Ovary (tissue), 9 donors: Measurements from ENCODE around the gene PERM1. TPM values are rescaled to one million over a fixed set of nuclear protein-coding genes. Genes with fewer than 3 reads are reported as not detected.

ENCODE experiments used
- DNase-seq, 5 donors: peaks; one replicate each; pipeline ENCODE4 v3.0.0-alpha.2; 2019 to 2020
- H3K27ac ChIP-seq, 2 donors: fragments of 200-600 bp; one replicate each; pipeline versions ENCODE4 v1.5.1 to v1.8.0; 2019 to 2022
- H3K27me3 ChIP-seq: fragments of 200-600 bp; one replicate; pipeline ENCODE4 v1.8.0; 2022
- H3K36me3 ChIP-seq: fragments of 200-600 bp; sonication (generic); one replicate; pipeline ENCODE4 v1.5.1; 2019
- H3K4me1 ChIP-seq: one replicate; pipeline ENCODE4 v1.8.1; 2013; ENCODE audit warnings: mild to moderate bottlenecking, moderate library complexity; ENCODE audit not compliant: insufficient read depth
- H3K4me3 ChIP-seq: fragments of 200-600 bp; sonication (generic); one replicate; pipeline ENCODE4 v1.5.1; 2017
- H3K9me3 ChIP-seq, 2 donors: fragments of 200-600 bp in 1 of 2; sonication (generic) in 1 of 2; one replicate each; pipeline versions ENCODE4 v1.5.1 to v1.8.1; 2013 to 2019; ENCODE audit warnings: mild to moderate bottlenecking in 1 of 2, moderate library complexity in 1 of 2
- CTCF ChIP-seq, 3 donors: fragments of 450-650 bp in 2 of 3; fragments of 200-600 bp in 1 of 3; IDR thresholded peaks; one replicate each; pipeline versions ENCODE4 v1.5.1 to v1.8.0; 2016 to 2022; ENCODE audit warnings: antibody characterized with exemption in 3 of 3, mild to moderate bottlenecking in 1 of 3
- EP300 ChIP-seq: sonication (generic); formaldehyde crosslinking; IDR thresholded peaks from one replicate; pipeline ENCODE4 v1.6.1; 2017; ENCODE audit warnings: antibody characterized with exemption
- POLR2A ChIP-seq: fragments of 450-650 bp; IDR thresholded peaks from one replicate; pipeline ENCODE4 v1.6.1; 2017; ENCODE audit warnings: antibody characterized with exemption, mild to moderate bottlenecking, moderate library complexity
- WGBS, 3 donors: extraction: QIAGEN DNeasy Blood & Tissue Kit in 1 of 3; methylation state at CpG; one replicate each; pipeline versions ENCODE4 v1.1.5 to v1.1.7; 2013 to 2017; 5-methylcytosine and 5-hydroxymethylcytosine counted together
- intact Hi-C, 4 donors: fragments of 100-400 bp; cut with DNase I; formaldehyde crosslinking; loops; one replicate each; pipeline versions ENCODE4 v1.11.0 to v1.15.1; 2022 to 2023
- polyA plus RNA-seq, 2 donors: library from polyadenylated mRNA; stranded (reverse); fragments of 200-250 nt in 1 of 2; fragments of 350-450 nt in 1 of 2; fragmentation: Illumina TruSeq in 1 of 2; extraction: RNeasy Lipid Tissue Mini Kit (QIAGEN cat#74804) in 1 of 2; gene quantifications; one replicate each; pipeline ENCODE4 v1.2.3, GENCODE V29; 2013 to 2014
- total RNA-seq, 7 donors: library from RNA; depleted of rRNA in 2 of 7; stranded (reverse); fragments of >200 nt in 2 of 7; fragmentation: NEBNext Ultra II Directional in 3 of 7; extraction: Animal tissue kit (Norgen Biotek cat#: 25700) in 3 of 7; gene quantifications; one replicate each; pipeline versions ENCODE4 v1.1.0 to v1.2.4, GENCODE V29; 2016 to 2023
- donor health status: DM: no; HTN: no; CAD: no; lungs with moderate emphysema.
- donor health status: DM: no; HTN: no; CAD: no.
- donor health status: Bipolar disorder and iron deficiency.
- donor health status: DM: yes; HTN: yes; CAD: no.
- donor health status: DM: no; HTN: no; CAD: no.
- donor health status: DM: yes; HTN: yes; CAD: no.

Gene PERM1
- total and polyA plus RNA-seq, 9 donors = 0.07 to 0.34 (median 0.28) TPM; not detected in 4

GRCh38 chr1:962381-963300, 19.3 kb downstream of the PERM1 start:
- no peaks in the 10 kb centered on the region for H3K27me3 ChIP-seq
- no peak for DNase-seq
- 91 to 94% (median 91%) methylated on average over 52 to 57 of the region's 57 CpGs for WGBS, 3 donors
- peaks cover 11% of the 10 kb centered on the region for H3K4me1 ChIP-seq
- H3K36me3 ChIP-seq = no peaks in the 10 kb centered on the region
- no peak overlapping the region for H3K27ac ChIP-seq
- no peak overlapping the region for H3K4me3 ChIP-seq
- intact Hi-C loops = no loop called here
- no peak for TF ChIP-seq CTCF (IDR thresholded peaks at IDR 0.05)
- no peak for TF ChIP-seq POLR2A
- no peak for TF ChIP-seq EP300
- no peaks in the 10 kb centered on the region for H3K9me3 ChIP-seq

- H3K27ac ChIP-seq = no peak overlapping the region
- TF ChIP-seq POLR2A = no peak
- no peak for TF ChIP-seq CTCF (IDR thresholded peaks at IDR 0.05)
- no peak for TF ChIP-seq EP300
- 26 to 52% (median 32%) methylated on average over 35 to 56 of the region's 56 CpGs for WGBS, 3 donors
Observed at GRCh38 chr1:961132-961669, 20.7 kb downstream of the PERM1 start.

GRCh38 chr1:960363-961131, 21.3 kb downstream of the PERM1 start, which contains the start of gene KLHL17:
Gene KLHL17 (plus strand): TSS chr1:960584. CDS start chr1:960694, 110 bp downstream.
- Histone ChIP-seq H3K9me3 (no peaks in the 10 kb centered on the region), H3K36me3 (no peaks in the 10 kb centered on the region), H3K4me1 (peaks cover 15% of the 10 kb centered on the region), H3K27me3 (no peaks in the 10 kb centered on the region), H3K27ac (no peak within 1 kb of the TSS), H3K4me3 (peak within 1 kb of the TSS; percentile 80)
- intact Hi-C loops = no loop called here
- WGBS, 3 donors = 0 to 2% (median 1%) methylated on average over 65 to 99 of the region's 109 CpGs
- TF ChIP-seq EP300 = no peak
- no peak for TF ChIP-seq CTCF (IDR thresholded peaks at IDR 0.05)
- no peak for TF ChIP-seq POLR2A
- peak in 3 of 5 donors; percentile 57 to 67 (median 63) for DNase-seq

More at GRCh38 chr1:961132-961669, 20.7 kb downstream of the PERM1 start:
- no peak for DNase-seq
- H3K4me1 ChIP-seq = peaks cover 15% of the 10 kb centered on the region
- peak overlapping the region; percentile 80 for H3K4me3 ChIP-seq
- no peaks in the 10 kb centered on the region for H3K27me3 ChIP-seq
- intact Hi-C loops = no loop called here
- H3K9me3 ChIP-seq = no peaks in the 10 kb centered on the region
- H3K36me3 ChIP-seq = no peaks in the 10 kb centered on the region

- H3K27me3 ChIP-seq = no peaks in the 10 kb centered on the region
- H3K27ac ChIP-seq = no peak overlapping the region
- WGBS, 3 donors = 12 to 16% (median 14%) methylated on average over 38 to 56 of the region's 57 CpGs
- TF ChIP-seq EP300 (no peak), POLR2A (no peak), CTCF (IDR thresholded peaks at IDR 0.05) (no peak)
- peak overlapping the region; percentile 80 for H3K4me3 ChIP-seq
- H3K36me3 ChIP-seq = no peaks in the 10 kb centered on the region
- intact Hi-C loops = no loop called here
- H3K4me1 ChIP-seq = peaks cover 15% of the 10 kb centered on the region
- H3K9me3 ChIP-seq = no peaks in the 10 kb centered on the region
- peak in 1 of 5 donors; percentile 48 for DNase-seq
Observed at GRCh38 chr1:959731-960362, 22.0 kb downstream of the PERM1 start.
